D721Med (cell line): ENCODE data around the gene DMXL1.

ENCODE experiments used
- DNase-seq: peaks from one replicate; pipeline ENCODE4 v3.0.0; 2011; ENCODE audit warnings: low spot score; ENCODE audit not compliant: insufficient read length
- FAIRE-seq: peaks from 2 replicates; lab custom pipeline; 2011; peaks lifted over from hg19 to GRCh38; lab: Jason Lieb, UNC
- TF ChIP-seq, protein P1 (sequence below): IDR thresholded peaks from 2 replicates; pipeline ENCODE4 v1.5.1; 2012; ENCODE audit warnings: mild to moderate bottlenecking, control low read depth; ENCODE audit not compliant: insufficient read depth; ENCODE audit errors: missing control alignments

DMXL1 gene

GRCh38 chr5:119187776-119188529 is 117.1 kb downstream of the DMXL1 start:
- TF ChIP-seq, protein P1, sequence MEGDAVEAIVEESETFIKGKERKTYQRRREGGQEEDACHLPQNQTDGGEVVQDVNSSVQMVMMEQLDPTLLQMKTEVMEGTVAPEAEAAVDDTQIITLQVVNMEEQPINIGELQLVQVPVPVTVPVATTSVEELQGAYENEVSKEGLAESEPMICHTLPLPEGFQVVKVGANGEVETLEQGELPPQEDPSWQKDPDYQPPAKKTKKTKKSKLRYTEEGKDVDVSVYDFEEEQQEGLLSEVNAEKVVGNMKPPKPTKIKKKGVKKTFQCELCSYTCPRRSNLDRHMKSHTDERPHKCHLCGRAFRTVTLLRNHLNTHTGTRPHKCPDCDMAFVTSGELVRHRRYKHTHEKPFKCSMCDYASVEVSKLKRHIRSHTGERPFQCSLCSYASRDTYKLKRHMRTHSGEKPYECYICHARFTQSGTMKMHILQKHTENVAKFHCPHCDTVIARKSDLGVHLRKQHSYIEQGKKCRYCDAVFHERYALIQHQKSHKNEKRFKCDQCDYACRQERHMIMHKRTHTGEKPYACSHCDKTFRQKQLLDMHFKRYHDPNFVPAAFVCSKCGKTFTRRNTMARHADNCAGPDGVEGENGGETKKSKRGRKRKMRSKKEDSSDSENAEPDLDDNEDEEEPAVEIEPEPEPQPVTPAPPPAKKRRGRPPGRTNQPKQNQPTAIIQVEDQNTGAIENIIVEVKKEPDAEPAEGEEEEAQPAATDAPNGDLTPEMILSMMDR: no peak
- peak; percentile 60 for FAIRE-seq
- no peak for DNase-seq

GRCh38 chr5:119190470-119191095 is 119.7 kb downstream of the DMXL1 start:
- DNase-seq (no peak), FAIRE-seq (no peak)
- TF ChIP-seq, protein P1: no peak

DNA sequence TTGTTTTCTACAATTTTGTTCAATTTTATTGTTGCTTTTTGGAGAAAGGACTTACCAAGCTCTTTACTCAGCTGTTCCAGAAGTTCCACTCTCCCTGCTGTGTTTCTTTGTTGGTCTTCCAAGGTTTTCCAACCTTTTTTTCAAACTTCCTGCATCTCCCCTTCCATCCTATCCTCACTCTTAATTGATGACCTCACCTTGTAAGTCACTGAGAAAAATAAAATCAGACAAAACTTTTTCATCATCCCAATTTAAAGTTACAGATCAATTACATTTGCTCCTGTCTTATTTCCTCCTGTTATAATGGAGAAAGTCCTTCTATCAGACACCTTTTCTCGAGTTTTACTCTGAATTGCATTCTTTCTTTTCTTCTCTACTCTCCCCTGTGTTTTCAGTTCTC is 121.1 kb downstream of the DMXL1 start:
- TF ChIP-seq, protein P1: no peak
- FAIRE-seq: no peak
- DNase-seq: no peak

DNA sequence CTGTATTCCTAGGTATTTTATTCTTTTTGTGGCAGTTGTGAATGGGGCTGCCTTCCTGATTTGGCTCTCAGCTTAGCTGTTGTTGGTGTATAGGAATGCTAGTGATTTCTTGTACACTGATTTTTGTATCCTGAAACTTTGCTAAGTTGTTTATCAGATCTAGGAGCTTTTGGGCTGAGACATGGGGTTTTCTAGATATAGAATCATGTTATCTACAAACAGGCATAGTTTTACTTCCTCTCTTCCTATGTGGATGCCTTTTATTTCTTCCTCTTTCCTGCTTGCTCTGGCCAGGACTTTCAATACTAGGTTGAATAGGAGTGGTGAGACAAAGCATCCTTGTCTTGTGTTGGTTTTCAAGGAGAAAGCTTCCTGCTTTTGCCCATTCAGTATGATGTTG is 129.9 kb downstream of the DMXL1 start:
- TF ChIP-seq, protein P1: no peak
- DNase-seq: no peak
- no peak for FAIRE-seq

- FAIRE-seq (no peak), DNase-seq (no peak)
- TF ChIP-seq, protein P1: no peak
Observed at GRCh38 chr5:119207105-119207504, 136.2 kb downstream of the DMXL1 start.

GRCh38 chr5:119212026-119212425 is 141.1 kb downstream of the DMXL1 start:
- no peak for FAIRE-seq
- DNase-seq: no peak
- TF ChIP-seq, protein P1: no peak

GRCh38 chr5:119212676-119213075 is 141.8 kb downstream of the DMXL1 start:
- no peak for FAIRE-seq
- no peak for DNase-seq
- TF ChIP-seq, protein P1: no peak
